Posterior vena cava (tissue), 2 donors: ENCODE data around the gene FURIN. TPM values are rescaled to one million over a fixed set of nuclear protein-coding genes. Genes with fewer than 3 reads are reported as not detected.
A peak's percentile ranks its signal among the peaks of the same experiment; 100 is the strongest.
"Not testable (repeated sequence)": the region's sequence is repeated elsewhere in the genome, so short reads cannot be mapped to it uniquely, and the experiment has no call there.

Experiments
- DNase-seq: peaks from one replicate; pipeline ENCODE4 v3.0.0-alpha.2; 2020; ENCODE audit warnings: low spot score
- intact Hi-C, 2 donors: fragments of 100-400 bp; cut with DNase I; formaldehyde crosslinking; loops; one replicate each; pipeline versions ENCODE4 v1.14.1 to v1.14.2; 2022 to 2023
- total RNA-seq, 2 donors: library from RNA; stranded (reverse); fragmentation: NEBNext Ultra II Directional; extraction: Animal tissue kit (Norgen Biotek cat#: 25700); gene quantifications; one replicate each; pipeline ENCODE4 v1.2.1, GENCODE V29; 2021
- donor health status: DM: yes; HTN: yes; CAD: no.
- donor health status: DM: yes; HTN: yes; CAD: no.

FURIN gene
- total RNA-seq, 2 donors from 2014 or later, result 38.0 to 52.0 TPM

DNA sequence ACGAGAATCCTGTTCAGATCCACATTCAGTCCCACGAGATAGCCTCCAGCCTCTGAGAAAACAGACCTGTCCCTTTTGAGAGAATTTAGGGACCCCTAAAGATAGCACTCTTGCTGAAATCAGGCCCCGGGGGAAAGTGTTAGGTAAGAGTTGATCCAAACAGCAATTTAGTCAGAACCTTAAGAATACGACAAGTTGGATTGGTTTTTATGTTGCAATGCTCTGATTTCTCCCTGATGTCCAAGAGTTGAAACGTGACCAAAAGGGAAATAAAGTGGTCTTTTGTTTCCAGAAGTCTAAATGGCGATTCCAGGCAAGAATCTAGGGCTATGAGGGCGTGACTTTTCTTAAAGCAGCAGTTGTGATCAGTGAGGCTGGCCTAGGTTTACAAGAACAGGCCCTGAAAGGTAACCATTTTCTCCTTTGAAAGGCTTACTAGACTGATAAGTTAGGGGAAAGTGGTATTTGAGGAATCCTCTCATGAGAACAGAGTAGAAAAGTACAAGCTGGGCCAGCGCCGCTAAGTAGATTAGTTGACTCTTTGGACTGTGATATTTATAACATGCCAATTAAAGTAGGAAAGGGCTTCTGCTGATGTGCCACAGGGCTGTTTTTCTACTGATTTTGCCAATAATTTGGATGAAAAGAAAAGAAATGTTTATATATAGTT is 39.6 kb downstream of the FURIN start:
- intact Hi-C loops, result loop anchor here in 1 of 2 donors (5.0 kb wide), 1 partner anchor 1871 kb away; no protein-coding TSS in a partner anchor
- DNase-seq, result no peak

DNA sequence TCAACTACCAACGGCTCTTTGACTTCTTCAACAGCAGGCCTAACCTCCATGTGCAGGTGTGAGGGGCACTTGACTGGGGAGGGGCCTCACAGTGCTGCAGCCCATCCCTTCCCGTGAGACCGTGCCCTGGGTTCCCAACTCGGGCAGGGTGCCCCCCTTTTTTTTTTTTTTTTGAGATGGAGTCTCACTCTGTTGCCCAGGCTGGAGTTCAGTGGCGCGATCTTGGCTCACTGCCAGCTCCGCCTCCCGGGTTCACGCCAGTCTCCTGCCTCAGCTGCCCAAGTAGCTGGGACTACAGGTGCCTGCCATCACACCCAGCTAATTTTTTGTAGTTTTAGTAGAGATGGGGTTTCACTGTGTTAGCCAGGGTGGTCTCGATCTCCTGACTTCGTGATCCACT is 41.1 kb downstream of the FURIN start:
- not testable (repeated sequence) for DNase-seq
- intact Hi-C loops, result loop anchor here in 1 of 2 donors (5.0 kb wide), 1 partner anchor 1872 kb away; no protein-coding TSS in a partner anchor

DNA sequence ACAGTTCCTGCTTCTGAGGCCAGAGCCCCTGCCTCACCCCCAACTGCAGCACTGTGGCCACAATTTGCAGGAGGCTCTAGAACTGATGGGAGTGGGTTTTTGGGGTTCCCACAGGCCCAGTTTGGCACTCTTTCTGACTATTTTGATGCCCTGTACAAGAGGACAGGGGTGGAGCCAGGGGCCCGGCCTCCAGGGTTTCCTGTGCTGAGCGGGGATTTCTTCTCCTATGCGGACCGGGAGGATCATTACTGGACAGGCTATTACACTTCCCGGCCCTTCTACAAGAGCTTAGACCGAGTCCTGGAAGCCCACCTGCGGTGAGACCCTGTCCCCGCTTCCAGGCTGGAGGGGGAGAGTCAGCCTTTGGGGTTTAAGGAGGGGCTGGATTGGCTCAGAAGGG is 41.6 kb downstream of the FURIN start:
- intact Hi-C loops, result loop anchor here in 1 of 2 donors (5.0 kb wide), 1 partner anchor 1873 kb away; no protein-coding TSS in a partner anchor
- DNase-seq, result no peak

DNA sequence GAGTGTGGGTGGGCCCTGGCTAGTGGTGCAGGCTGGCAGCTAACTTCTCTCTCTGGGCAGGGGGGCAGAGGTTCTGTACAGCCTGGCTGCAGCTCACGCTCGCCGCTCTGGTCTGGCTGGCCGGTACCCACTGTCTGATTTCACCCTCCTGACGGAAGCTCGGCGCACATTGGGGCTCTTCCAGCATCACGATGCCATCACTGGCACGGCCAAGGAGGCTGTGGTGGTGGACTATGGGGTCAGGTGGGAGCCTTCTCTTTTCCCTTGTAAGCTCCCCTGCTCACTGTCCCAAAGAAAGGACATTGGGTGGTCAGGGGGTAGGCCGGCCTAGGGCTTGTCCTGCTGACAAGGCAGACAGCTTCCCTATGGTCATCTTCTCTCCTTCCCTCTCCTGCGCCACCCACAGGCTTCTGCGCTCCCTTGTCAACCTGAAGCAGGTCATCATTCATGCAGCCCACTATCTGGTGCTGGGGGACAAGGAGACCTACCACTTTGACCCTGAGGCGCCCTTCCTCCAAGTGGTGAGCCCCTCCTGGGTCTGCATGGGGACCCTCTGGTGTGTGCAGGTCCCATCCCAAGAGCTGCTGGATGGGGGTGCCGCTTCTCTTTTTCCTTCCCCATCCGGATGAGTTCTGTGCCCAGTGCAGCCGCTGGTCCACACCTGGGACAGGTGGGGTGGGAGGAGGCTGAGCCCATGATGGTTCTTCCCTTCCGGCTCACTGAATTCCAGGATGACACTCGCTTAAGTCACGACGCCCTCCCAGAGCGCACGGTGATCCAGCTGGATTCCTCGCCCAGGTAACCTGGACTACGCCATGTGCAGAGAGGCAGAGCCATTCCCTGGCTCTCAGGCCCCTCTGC is 42.3 kb downstream of the FURIN start:
- DNase-seq, result no peak
- intact Hi-C loops, result no loop called here

DNA sequence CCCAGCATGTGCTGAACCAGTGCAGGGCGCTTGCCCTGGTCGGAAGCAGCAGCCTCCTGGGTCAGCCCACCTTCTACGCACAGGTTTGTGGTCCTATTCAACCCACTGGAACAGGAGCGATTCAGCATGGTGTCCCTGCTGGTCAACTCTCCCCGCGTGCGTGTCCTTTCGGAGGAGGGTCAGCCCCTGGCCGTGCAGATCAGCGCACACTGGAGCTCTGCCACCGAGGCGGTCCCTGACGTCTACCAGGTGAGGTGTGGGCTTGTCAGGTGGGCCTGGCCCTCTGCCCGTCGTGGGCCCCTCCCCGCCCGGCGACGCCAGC is 42.9 kb downstream of the FURIN start:
- no peak for DNase-seq
- intact Hi-C loops, result no loop called here

DNA sequence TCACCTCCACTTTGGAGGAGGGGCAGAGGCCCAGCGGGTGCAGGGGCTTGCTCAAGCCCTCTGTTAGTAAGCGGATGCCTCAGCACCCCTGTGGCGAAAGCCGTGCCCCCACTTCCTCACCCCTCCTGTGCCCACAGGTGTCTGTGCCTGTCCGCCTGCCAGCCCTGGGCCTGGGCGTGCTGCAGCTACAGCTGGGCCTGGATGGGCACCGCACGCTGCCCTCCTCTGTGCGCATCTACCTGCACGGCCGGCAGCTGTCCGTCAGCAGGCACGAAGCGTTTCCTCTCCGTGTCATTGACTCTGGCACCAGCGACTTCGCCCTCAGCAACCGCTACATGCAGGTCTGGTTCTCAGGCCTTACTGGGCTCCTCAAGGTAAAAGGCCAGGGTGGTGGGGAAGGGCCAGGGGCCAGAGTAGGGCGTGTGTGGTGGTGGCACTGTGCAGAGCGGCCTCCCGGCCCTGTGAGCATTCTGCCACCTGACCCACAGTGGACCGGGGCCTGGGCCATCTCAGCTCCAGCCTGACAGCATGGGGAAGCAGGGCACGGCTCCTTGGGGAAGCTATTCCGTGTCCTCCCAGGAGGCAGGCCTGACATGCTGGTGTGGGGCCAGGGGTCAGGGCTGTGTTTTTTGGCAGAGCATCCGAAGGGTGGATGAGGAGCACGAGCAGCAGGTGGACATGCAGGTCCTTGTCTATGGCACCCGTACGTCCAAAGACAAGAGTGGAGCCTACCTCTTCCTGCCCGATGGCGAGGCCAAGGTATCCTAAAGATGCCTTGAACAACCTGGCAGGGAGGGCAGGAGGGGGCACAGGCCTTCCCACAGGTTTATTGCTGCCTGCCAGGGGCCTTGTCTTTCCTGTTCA is 43.8 kb downstream of the FURIN start:
- DNase-seq, result no peak
- intact Hi-C loops, result no loop called here

DNA sequence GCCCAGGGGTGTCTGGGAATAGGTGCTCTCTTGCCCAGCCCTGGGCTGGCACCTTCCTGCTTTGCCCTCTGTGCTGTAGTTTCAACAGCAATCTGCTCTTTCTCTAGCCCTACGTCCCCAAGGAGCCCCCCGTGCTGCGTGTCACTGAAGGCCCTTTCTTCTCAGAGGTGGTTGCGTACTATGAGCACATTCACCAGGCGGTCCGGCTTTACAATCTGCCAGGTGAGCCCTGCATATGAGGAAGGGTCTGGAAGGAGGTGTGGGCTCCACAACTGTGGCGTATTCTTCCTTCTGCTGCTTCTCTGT is 44.3 kb downstream of the FURIN start:
- no peak for DNase-seq
- intact Hi-C loops, result no loop called here

DNA sequence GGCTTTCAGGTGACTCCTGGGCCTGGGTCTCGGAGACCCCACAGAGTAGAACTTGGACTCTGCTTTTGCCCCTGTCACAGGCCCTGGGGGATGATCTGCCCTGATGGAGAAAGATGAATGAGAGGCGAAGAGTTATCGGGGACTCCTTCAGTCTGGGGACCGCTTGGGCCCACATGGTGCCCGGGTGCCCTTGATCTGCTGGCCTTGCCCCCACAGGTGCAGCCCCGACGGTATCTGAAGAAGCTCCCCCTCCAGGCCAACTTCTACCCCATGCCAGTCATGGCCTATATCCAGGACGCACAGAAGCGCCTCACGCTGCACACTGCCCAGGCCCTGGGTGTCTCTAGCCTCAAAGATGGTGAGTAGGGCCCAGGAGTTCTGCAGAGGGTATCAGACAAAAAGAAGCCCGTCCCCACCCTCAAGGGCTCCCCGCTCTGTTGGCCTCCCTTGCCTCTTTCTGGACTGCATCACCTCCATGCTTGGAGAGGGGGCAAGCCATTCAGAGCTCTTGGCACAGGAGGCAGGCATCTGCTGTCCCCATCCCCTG is 45.1 kb downstream of the FURIN start:
- no peak for DNase-seq
- intact Hi-C loops, result no loop called here

DNA sequence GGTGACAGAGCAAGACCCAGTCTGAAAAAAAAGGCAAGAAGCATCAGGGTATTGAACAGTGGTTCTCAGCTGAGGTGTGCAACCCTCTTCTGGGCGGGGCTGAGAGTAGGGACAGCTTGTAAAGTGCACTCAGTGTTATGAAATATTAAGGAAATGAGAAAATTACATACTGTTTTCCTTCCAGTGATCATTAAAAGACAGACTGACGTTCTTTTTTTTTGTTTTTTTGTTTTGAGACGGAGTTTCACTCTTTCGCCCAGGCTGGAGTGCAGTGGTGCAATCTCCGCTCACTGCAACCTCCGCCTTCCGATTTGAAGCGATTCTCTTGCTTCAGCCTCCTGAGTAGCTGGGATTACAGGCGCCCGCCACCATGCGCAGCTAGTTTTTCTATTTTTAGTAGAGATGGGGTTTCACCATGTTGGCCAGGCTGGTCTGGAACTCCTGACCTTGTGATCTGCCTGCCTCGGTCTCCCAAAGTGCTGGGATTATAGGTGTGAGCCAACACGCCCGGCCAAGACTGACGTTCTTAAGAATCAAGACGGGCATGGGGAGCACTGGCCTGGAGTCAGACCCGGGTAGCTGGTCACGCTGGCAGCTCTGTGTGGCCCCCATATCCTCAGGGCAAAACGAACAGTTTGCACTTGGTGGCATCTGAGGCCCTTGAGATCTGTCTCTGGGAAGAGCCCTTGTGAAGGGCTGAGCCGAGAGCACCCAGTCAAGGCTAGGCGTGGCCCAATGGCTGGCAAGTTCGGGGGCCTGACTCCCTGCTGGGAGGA is 46.1 kb downstream of the FURIN start:
- intact Hi-C loops, result loop anchor here in 1 of 2 donors (5.0 kb wide), 1 partner anchor 1302 kb away; no protein-coding TSS in a partner anchor
- DNase-seq, result no peak

DNA sequence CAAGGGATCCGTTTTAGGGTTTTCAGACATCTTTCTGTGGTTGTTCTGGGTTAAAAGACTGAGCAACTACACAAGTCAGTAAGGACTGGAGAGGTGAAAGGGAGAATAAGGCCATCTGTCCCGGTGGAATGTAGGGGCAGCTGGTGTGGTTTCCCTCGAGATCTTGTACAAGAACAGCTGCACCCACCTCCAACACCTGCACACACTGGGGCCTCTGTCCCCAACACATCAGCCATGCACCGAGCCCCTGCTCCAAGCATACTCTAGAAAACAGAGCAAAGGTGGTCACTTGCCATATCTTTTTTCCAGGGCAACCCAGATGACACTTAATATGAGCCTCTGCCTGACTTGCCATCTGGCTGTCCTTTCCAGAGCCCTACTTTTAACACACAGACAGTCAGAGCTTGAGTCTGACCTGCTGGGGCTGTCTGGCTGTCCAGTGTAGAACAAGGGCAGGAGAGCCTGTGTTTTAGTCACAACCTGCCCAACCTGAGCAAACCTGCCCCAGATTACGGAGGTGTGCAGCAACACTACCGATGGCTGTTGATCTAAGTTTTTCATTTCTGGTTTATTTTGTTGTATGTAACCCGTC is 46.9 kb downstream of the FURIN start:
- intact Hi-C loops, result loop anchor here in 1 of 2 donors (5.0 kb wide), 1 partner anchor 1303 kb away; no protein-coding TSS in a partner anchor

DNA sequence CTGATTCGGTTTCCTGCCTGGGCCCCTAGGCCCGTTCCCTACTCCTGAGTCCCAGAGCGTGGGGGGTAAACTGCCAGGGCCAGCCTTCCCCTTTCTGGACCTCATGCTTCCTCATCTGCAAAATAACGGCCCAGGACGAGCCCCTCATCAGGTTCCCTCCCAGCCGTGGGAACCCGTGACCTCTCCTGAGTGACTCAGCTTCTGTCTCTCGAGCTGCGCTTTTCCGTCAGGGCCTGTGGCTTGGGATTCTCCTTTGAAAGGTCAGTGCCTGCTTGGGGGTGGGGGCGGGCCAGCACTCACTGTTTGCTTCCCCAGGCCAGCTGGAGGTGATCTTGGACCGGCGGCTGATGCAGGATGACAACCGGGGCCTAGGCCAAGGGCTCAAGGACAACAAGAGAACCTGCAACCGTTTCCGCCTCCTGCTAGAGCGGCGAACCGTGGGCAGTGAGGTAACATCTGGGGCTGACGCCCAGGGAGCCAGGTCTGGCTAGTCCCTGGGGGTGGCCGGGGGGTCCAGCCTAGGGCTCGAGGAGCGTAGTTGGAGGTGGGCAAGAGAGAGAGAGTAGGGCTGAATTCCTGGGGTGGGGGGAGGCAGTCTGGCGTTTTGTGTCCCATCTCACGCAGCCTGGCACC is 47.5 kb downstream of the FURIN start:
- intact Hi-C loops, result loop anchor here in 1 of 2 donors (5.0 kb wide), 1 partner anchor 1304 kb away; no protein-coding TSS in a partner anchor
- peak; percentile 91 for DNase-seq

More for the DNA sequence above, 46.9 kb downstream of the FURIN start:
- no peak for DNase-seq

DNA sequence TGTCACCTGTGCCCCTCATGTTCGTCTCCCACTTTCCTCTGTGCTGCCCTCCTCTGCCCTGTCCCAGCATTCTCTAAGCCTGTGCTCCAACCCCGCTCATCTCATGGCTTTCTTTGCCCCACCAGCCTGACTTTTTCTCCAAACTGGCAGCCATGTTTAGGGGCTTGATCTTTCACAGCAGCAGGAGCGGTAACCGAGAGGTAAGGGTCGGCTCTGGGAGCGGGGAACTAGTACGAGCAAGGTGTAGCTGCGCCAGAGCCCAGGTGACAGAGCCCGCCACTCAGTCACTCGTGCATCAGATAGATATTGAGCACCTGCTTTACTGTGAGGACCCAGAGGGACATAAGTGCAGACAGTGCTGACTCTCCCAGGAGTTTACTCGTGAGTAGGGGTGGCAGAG is 48.1 kb downstream of the FURIN start:
- intact Hi-C loops, result loop anchor here in 1 of 2 donors (5.0 kb wide), 1 partner anchor 1304 kb away; no protein-coding TSS in a partner anchor
- no peak for DNase-seq

DNA sequence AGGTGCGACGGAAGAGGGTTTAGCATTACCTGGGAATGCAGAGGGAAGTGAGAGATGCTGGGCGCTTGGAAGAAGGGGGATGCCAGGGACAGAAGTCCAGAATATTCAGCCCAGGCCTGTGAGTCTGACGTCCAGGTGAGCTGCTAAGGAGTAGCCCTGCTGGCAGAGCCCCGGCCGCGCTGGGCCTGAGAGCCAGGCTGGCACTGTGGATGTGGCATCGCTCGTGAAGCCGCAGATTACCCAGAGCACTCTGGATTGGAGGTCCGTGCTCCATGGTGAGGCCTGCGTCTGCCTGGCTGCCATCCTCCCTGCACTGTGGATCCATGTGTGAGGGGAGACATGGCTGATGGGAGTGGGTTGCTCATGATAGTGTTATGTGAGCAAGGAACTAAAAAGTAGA is 49.2 kb downstream of the FURIN start:
- DNase-seq, result no peak
- intact Hi-C loops, result loop anchor here in 1 of 2 donors (5.0 kb wide), 1 partner anchor 1305 kb away; no protein-coding TSS in a partner anchor

DNA sequence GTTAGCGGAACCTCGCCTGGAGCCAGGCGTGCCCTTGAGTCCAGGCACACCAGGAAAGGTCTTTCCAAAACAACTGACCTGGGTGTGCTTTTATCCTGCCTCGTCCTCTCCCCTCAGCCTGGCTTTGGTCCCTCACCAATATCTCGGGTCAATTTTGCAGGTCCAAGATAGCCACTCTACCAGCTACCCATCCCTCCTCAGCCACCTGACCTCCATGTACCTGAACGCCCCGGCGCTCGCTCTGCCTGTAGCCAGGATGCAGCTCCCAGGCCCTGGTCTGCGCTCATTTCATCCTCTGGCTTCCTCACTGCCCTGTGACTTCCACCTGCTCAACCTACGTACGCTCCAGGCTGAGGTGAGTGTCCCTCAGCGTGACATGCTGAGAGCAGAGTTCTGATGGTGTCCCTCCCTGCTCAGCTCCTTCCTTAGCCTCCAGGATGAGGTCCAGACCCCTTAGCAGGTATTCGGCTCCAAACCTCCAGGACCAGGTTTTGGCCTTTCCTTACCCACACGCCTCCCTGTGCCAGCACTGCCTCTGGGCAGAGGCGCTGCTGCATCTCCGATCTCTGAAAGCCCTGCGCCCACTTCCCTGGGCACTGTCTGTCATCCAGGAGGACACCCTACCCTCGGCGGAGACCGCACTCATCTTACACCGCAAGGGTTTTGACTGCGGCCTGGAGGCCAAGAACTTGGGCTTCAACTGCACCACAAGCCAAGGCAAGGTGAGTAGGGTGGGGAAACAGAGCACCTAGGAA is 49.8 kb downstream of the FURIN start:
- no peak for DNase-seq
- intact Hi-C loops, result loop anchor here in 1 of 2 donors (5.0 kb wide), 1 partner anchor 1306 kb away; no protein-coding TSS in a partner anchor

DNA sequence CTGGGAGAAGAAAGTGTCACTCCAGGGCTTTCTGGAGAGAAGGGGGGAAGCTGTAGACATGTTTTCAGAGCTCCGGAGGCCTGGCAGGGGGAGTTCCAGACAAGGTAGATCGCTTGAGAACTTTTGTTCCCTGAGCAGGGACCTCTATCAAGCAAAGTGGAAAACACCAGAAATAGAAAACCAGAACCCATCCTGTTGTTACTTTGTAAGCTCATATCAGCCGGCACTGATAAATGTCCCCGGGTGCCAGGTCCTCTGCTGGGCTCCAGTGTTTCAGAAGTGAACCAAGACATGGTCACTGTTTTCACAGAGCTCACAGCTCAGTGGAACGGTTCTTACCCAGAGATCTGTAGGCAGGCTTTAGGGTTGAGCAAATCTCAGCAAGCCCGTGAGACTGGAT is 50.4 kb downstream of the FURIN start:
- no peak for DNase-seq
- intact Hi-C loops, result loop anchor here in 1 of 2 donors (5.0 kb wide), 1 partner anchor 1307 kb away; no protein-coding TSS in a partner anchor

DNA sequence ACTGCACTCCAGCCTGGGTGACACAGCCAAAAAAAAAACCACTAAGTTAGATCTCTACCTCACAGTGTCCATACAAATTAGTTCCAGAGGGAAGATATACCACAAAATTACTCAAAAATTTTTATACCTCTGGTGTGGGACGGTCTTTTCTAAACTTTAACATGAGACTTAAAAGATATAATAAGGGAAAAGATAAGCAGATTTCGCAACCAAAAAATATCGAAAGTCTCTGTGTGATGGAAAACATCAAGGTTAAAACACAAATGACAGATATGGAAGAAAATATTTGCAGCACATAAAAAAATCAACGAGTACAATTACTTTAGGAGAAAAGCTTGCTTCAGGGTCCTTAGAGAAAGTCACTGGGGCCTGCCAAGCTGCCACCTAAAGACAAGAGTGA is 53.5 kb downstream of the FURIN start:
- intact Hi-C loops, result no loop called here
- no peak for DNase-seq
